ENCODE results near the gene SLC7A1. TPM values are rescaled to one million over a fixed set of nuclear protein-coding genes. Genes with fewer than 3 reads are reported as not detected.

The SLC7A1 gene
- total and polyA plus RNA-seq, 8 donors = 5.2 to 143 (median 32.9) TPM

DNA sequence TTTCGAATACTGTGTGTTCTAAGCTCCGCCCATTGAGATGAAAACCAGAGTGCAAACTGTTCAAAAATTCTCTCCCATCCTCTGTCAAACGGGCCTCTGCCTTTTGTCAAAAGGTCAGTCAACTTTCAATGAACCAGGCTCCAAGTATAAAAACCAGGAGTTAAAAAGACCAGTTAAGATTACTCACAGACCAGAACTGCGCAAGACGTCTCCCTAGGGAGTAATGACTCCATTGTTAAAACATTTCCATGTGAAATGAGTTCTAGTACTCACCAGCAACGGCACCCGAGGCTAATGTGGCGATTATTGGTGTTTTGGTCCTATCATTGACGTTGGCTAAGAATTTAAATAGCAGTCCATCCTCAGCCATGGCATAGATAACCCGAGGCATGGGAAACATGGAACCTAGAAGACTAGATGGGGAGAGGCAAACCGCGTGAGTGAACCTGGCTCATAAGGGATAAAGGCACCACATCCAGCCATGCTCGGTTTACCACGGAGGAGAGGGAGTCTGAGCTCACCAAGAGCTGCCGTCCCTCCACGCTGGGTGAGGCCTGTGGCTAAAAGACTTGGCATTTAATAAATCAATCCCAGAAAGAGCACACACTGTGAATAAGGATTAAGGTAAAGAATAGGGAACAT is 73.3 kb downstream of the SLC7A1 start:
- peak in 1 of 6 donors; percentile 29 for DNase-seq
- H3K27me3 ChIP-seq = no peaks in the 10 kb centered on the region
- no peaks in the 10 kb centered on the region for H3K9me3 ChIP-seq
- H3K36me3 ChIP-seq = peaks cover 0 to 21% (median 9%) of the 10 kb centered on the region in 3 donors
- TF ChIP-seq, protein P1, sequence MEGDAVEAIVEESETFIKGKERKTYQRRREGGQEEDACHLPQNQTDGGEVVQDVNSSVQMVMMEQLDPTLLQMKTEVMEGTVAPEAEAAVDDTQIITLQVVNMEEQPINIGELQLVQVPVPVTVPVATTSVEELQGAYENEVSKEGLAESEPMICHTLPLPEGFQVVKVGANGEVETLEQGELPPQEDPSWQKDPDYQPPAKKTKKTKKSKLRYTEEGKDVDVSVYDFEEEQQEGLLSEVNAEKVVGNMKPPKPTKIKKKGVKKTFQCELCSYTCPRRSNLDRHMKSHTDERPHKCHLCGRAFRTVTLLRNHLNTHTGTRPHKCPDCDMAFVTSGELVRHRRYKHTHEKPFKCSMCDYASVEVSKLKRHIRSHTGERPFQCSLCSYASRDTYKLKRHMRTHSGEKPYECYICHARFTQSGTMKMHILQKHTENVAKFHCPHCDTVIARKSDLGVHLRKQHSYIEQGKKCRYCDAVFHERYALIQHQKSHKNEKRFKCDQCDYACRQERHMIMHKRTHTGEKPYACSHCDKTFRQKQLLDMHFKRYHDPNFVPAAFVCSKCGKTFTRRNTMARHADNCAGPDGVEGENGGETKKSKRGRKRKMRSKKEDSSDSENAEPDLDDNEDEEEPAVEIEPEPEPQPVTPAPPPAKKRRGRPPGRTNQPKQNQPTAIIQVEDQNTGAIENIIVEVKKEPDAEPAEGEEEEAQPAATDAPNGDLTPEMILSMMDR (IDR thresholded peaks at IDR 0.05) = no peak
- H3K27ac ChIP-seq = peak overlapping the region in 1 of 4 donors; percentile 8
- no peaks in the 10 kb centered on the region for H3K4me1 ChIP-seq
- ATAC-seq = peak in 3 of 4 donors; percentile 36 to 54 (median 54)
- 86 to 91% methylated on average over 16 of the region's 16 CpGs for WGBS, 2 donors
- intact Hi-C loops (cut with DNase I) = no loop called here
- no peak for FAIRE-seq
- no peak overlapping the region for H3K4me3 ChIP-seq

DNA sequence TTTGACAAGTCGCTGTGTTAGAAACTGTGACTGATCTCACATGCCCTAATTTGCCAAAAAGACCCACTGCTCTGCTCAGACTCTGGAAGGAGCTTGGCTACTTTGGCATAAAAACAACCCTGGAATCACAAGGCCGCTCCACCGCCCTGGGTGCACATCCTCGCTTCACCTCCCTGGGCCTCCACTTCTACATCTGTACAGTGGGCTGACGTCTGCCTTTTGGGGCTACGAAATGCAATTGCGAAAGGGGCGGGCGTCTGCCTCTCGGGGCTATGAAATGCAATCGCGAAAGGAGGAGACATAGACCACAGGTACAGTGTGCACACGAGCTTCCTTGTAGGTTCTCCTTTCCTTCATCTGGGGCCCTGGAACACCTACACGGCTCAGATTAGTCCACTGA is 74.2 kb downstream of the SLC7A1 start:
- no peak for FAIRE-seq
- TF ChIP-seq, protein P1 (IDR thresholded peaks at IDR 0.05) = no peak

DNA sequence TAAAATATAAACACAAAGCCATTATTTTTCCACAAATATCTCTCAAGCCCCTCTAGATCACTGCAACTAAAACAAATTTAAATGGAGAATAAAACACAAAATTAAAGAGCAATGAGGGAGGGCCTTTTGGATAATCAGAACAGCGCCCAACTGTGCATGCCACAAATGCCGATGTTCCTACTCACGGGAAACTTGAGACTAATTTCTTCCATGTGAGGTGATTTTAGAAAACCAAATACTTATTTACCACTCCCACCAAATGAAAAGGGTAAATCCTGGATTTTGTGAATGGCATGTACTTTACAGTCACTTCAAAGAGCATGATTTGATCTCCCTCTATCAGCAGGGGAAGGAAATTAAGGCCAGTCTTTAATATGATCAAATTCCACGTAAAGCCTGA is 74.8 kb downstream of the SLC7A1 start:
- no peak for FAIRE-seq
- Histone ChIP-seq H3K4me1 (no peaks in the 10 kb centered on the region), H3K27ac (no peak overlapping the region), H3K4me3 (no peak overlapping the region), H3K9me3 (no peaks in the 10 kb centered on the region), H3K27me3 (no peaks in the 10 kb centered on the region), H3K36me3 (peaks cover 0 to 36% (median 21%) of the 10 kb centered on the region in 3 donors)
- TF ChIP-seq, protein P1 (IDR thresholded peaks at IDR 0.05) = no peak
- no peak for DNase-seq
- 94 to 99% methylated on average over 4 of the region's 4 CpGs for WGBS, 2 donors
- intact Hi-C loops (cut with DNase I) = no loop called here
- no peak for ATAC-seq

More for the DNA sequence above, 74.2 kb downstream of the SLC7A1 start:
- WGBS, 2 donors = 91 to 96% methylated on average over 14 of the region's 14 CpGs
- DNase-seq = peak in 1 of 6 donors; percentile 38
- Histone ChIP-seq H3K27ac (no peak overlapping the region), H3K4me3 (no peak overlapping the region), H3K36me3 (peaks cover 0 to 30% (median 17%) of the 10 kb centered on the region in 3 donors), H3K4me1 (no peaks in the 10 kb centered on the region), H3K9me3 (no peaks in the 10 kb centered on the region), H3K27me3 (no peaks in the 10 kb centered on the region)
- ATAC-seq = no peak
- intact Hi-C loops (cut with DNase I) = no loop called here

DNA sequence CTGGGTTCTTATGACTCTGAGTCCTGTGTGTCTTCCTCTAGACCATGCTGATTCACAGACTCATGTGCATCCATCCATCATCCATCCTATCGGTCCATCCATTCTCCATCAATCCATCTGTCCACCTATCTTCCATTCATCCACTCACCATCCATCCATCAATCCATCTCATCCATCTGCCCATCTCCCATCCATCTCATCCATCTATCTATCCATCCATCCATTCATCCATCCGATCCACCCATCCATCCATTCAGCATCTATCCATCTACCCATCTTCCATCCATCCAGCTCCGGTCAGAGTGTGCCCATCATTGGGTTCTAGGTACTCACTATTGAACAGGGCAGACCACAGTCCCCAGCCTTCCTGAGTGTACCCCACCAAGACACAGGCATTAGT is 75.6 kb downstream of the SLC7A1 start:
- TF ChIP-seq, protein P1 (IDR thresholded peaks at IDR 0.05) = no peak
- Histone ChIP-seq H3K9me3 (no peaks in the 10 kb centered on the region), H3K27ac (no peak overlapping the region), H3K27me3 (no peaks in the 10 kb centered on the region), H3K4me3 (no peak overlapping the region), H3K4me1 (no peaks in the 10 kb centered on the region), H3K36me3 (peaks cover 0 to 44% (median 21%) of the 10 kb centered on the region in 3 donors)
- intact Hi-C loops (cut with DNase I) = loop anchor here in 1 of 3 donors (10.0 kb wide), 1 partner anchor 595 kb away; no protein-coding TSS in a partner anchor
- 89 to 94% methylated on average over 3 of the region's 3 CpGs for WGBS, 2 donors
- FAIRE-seq = no peak
- no peak for DNase-seq
- ATAC-seq = no peak

DNA sequence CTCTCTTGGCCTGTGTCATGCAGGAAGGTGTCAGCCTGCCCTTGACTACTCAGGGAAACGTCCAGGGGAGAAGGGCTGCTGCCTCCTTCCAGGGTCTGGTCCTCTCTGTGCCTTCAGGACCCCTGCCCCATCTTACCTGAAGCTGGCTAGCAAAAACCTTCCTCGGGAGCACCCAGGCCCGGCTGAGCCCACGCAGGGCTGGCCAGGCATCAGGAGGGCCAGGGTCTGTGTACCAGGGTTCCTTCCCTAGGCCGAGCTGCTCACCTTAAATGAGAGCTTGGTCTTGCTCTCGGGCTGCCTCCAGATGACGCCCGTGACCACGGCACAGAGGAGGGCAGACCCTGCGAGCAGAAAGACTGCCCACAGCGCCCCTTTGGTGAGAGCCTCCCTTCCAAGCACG is 78.6 kb downstream of the SLC7A1 start:
- FAIRE-seq = no peak
- Histone ChIP-seq H3K9me3 (no peaks in the 10 kb centered on the region), H3K4me1 (no peaks in the 10 kb centered on the region), H3K27me3 (no peaks in the 10 kb centered on the region), H3K36me3 (peaks cover 0 to 55% (median 24%) of the 10 kb centered on the region in 3 donors), H3K4me3 (no peak overlapping the region), H3K27ac (no peak overlapping the region)
- ATAC-seq = no peak
- intact Hi-C loops (cut with DNase I) = loop anchor here in 1 of 3 donors (10.0 kb wide), 1 partner anchor 598 kb away; no protein-coding TSS in a partner anchor
- TF ChIP-seq, protein P1 (IDR thresholded peaks at IDR 0.05) = no peak
- WGBS, 2 donors = 93 to 94% methylated on average over 12 of the region's 12 CpGs
- DNase-seq = peak in 1 of 6 donors; percentile 35
